HepG2 (cell line): Measurements from ENCODE around the gene PCYOX1L.

ENCODE experiments used
- CTCF ChIP-seq: sonication (generic); formaldehyde crosslinking; IDR thresholded peaks from 2 replicates; pipeline ENCODE4 v1.5.0; 2020; ENCODE audit warnings: mild to moderate bottlenecking, missing genetic modification reagents, moderate library complexity
- EZH2 ChIP-seq: conservative IDR thresholded peaks from 2 replicates; pipeline ENCODE4 v1.6.1; 2012; ENCODE audit warnings: mild to moderate bottlenecking, low read depth, low read length, moderate library complexity
- KDM1A ChIP-seq: IDR thresholded peaks from 2 replicates; pipeline ENCODE4 v1.6.1; 2016; ENCODE audit warnings: missing compliant biosample characterization
- SIN3A ChIP-seq: IDR thresholded peaks from 2 replicates; pipeline ENCODE4 v1.6.1; 2011; ENCODE audit warnings: low read depth, mild to moderate bottlenecking, control low read depth, low read length, borderline replicate concordance
- TBP ChIP-seq: sonication (generic); formaldehyde crosslinking; IDR thresholded peaks from 2 replicates; pipeline ENCODE4 v1.5.0; 2020; ENCODE audit warnings: missing genetic modification reagents
- ZNF546 ChIP-seq: sonication (generic); formaldehyde crosslinking; conservative IDR thresholded peaks from 2 replicates; pipeline ENCODE4 v1.8.1; 2023; ENCODE audit warnings: mild to moderate bottlenecking, missing genetic modification reagents
- TF ChIP-seq, protein P1 (sequence below): sonication (generic); formaldehyde crosslinking; IDR thresholded peaks from 2 replicates; pipeline ENCODE4 v1.8.1; 2023; ENCODE audit warnings: mild to moderate bottlenecking, missing genetic modification reagents, borderline replicate concordance
- TF ChIP-seq, protein P2 (sequence below): sonication (generic); formaldehyde crosslinking; IDR thresholded peaks from 2 replicates; pipeline ENCODE4 v1.9.0; 2022; ENCODE audit warnings: low read depth, missing genetic modification reagents

GRCh38 chr5:149358294-149358651, 427 bp downstream of the PCYOX1L start:
- TF ChIP-seq CTCF (CRISPR knock-in tag) (no peak), EZH2 (no peak), TBP (no peak), ZNF546 (CRISPR knock-in tag) (no peak), KDM1A (CRISPR knock-in tag) (no peak), SIN3A (no peak)
- TF ChIP-seq, protein P1, sequence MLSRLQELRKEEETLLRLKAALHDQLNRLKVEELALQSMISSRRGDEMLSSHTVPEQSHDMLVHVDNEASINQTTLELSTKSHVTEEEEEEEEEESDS (CRISPR knock-in tag) = no peak
- TF ChIP-seq, protein P2, sequence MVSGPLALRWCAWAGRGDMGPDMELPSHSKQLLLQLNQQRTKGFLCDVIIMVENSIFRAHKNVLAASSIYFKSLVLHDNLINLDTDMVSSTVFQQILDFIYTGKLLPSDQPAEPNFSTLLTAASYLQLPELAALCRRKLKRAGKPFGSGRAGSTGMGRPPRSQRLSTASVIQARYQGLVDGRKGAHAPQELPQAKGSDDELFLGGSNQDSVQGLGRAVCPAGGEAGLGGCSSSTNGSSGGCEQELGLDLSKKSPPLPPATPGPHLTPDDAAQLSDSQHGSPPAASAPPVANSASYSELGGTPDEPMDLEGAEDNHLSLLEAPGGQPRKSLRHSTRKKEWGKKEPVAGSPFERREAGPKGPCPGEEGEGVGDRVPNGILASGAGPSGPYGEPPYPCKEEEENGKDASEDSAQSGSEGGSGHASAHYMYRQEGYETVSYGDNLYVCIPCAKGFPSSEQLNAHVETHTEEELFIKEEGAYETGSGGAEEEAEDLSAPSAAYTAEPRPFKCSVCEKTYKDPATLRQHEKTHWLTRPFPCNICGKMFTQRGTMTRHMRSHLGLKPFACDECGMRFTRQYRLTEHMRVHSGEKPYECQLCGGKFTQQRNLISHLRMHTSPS (CRISPR knock-in tag) = no peak
